SK-N-SH treated with all-trans-retinoic acid at 6 μM for 48 hours (cell line): Measurements from ENCODE around the gene ST6GALNAC4.
"Not testable (repeated sequence)": the region's sequence is repeated elsewhere in the genome, so short reads cannot be mapped to it uniquely, and the experiment has no call there.

Experiments used
- ATAC-seq: fragments of 200-7000 bp; cut with Tn5 transposase; 3 replicates; pipeline ENCODE4 v1.9.1; 2020; ENCODE audit warnings: mild to moderate bottlenecking, moderate library complexity
- BACH2 ChIP-seq: fragments of 250-450 bp; sonication (Bioruptor Pico); IDR thresholded peaks from 2 replicates; pipeline ENCODE4 v1.9.0; 2021; ENCODE audit warnings: mild to moderate bottlenecking, borderline replicate concordance
- CSDC2 ChIP-seq: fragments of 250-450 bp; sonication (Bioruptor Pico); IDR thresholded peaks from 2 replicates; pipeline ENCODE4 v1.5.0; 2020; ENCODE audit warnings: mild to moderate bottlenecking, moderate library complexity
- ESRRG ChIP-seq: fragments of 250-450 bp; sonication (Bioruptor Pico); IDR thresholded peaks from 2 replicates; pipeline ENCODE4 v1.6.1; 2021; ENCODE audit warnings: mild to moderate bottlenecking
- GLIS3 ChIP-seq: fragments of 250-450 bp; sonication (Bioruptor Pico); IDR thresholded peaks from 2 replicates; pipeline ENCODE4 v1.5.0; 2020; ENCODE audit warnings: mild to moderate bottlenecking, moderate library complexity
- ISL1 ChIP-seq: fragments of 250-450 bp; sonication (Bioruptor Pico); IDR thresholded peaks from 2 replicates; pipeline ENCODE4 v2.1.2; 2022; ENCODE audit warnings: mild to moderate bottlenecking, moderate library complexity
- OSR1 ChIP-seq: fragments of 250-450 bp; sonication (Bioruptor Pico); IDR thresholded peaks from 2 replicates; pipeline ENCODE4 v1.8.0; 2022; ENCODE audit warnings: moderate library complexity, mild to moderate bottlenecking, inconsistent platforms
- POU6F1 ChIP-seq: fragments of 250-450 bp; sonication (Bioruptor Pico); IDR thresholded peaks from 2 replicates; pipeline ENCODE4 v1.8.0; 2021; ENCODE audit warnings: low read depth, mild to moderate bottlenecking, moderate library complexity, borderline replicate concordance
- PPARA ChIP-seq: fragments of 250-450 bp; sonication (Bioruptor Pico); IDR thresholded peaks from 2 replicates; pipeline ENCODE4 v1.5.0; 2020; ENCODE audit warnings: mild to moderate bottlenecking, borderline replicate concordance
- RARB ChIP-seq: fragments of 250-450 bp; sonication (Bioruptor Pico); IDR thresholded peaks from 2 replicates; pipeline ENCODE4 v1.8.0; 2021; ENCODE audit warnings: mild to moderate bottlenecking, moderate library complexity
- SNAI2 ChIP-seq: fragments of 250-450 bp; sonication (Bioruptor Pico); IDR thresholded peaks from 2 replicates; pipeline ENCODE4 v1.5.0; 2020; ENCODE audit warnings: mild to moderate bottlenecking, moderate library complexity
- TCF4 ChIP-seq: fragments of 250-450 bp; sonication (Bioruptor Pico); IDR thresholded peaks from 2 replicates; pipeline ENCODE4 v1.8.0; 2021; ENCODE audit warnings: mild to moderate bottlenecking, moderate library complexity, borderline replicate concordance
- ZFP3 ChIP-seq: fragments of 250-450 bp; sonication (Bioruptor Pico); IDR thresholded peaks from 2 replicates; pipeline ENCODE4 v1.5.0; 2020; ENCODE audit warnings: mild to moderate bottlenecking, moderate library complexity
- ZFP30 ChIP-seq: fragments of 450-650 bp; formaldehyde crosslinking; IDR thresholded peaks from 2 replicates; pipeline ENCODE4 v1.5.0; 2022; ENCODE audit warnings: mild to moderate bottlenecking, moderate library complexity
- ZNF565 ChIP-seq: fragments of 450-650 bp; formaldehyde crosslinking; conservative IDR thresholded peaks from 2 replicates; pipeline ENCODE4 v1.5.0; 2020; ENCODE audit warnings: low read depth, mild to moderate bottlenecking, moderate library complexity
- ZNF70 ChIP-seq: fragments of 450-650 bp; formaldehyde crosslinking; IDR thresholded peaks from 2 replicates; pipeline ENCODE4 v1.5.0; 2020; ENCODE audit warnings: mild to moderate bottlenecking, moderate library complexity
- ZNF8 ChIP-seq: fragments of 450-650 bp; formaldehyde crosslinking; IDR thresholded peaks from 2 replicates; pipeline ENCODE4 v1.5.0; 2020; ENCODE audit warnings: mild to moderate bottlenecking, moderate library complexity
- TF ChIP-seq, protein P1 (sequence below): fragments of 250-450 bp; sonication (Bioruptor Pico); IDR thresholded peaks from 2 replicates; pipeline ENCODE4 v1.5.1; 2020; ENCODE audit warnings: low read depth, mild to moderate bottlenecking, moderate library complexity
- TF ChIP-seq, protein P2 (sequence below): fragments of 250-450 bp; sonication (Bioruptor Pico); IDR thresholded peaks from 2 replicates; pipeline ENCODE4 v1.8.0; 2020; ENCODE audit warnings: mild to moderate bottlenecking, moderate library complexity, borderline replicate concordance
- TF ChIP-seq, protein P3 (sequence below): fragments of 250-450 bp; sonication (Bioruptor Pico); IDR thresholded peaks from 2 replicates; pipeline ENCODE4 v1.5.1; 2021; ENCODE audit warnings: mild to moderate bottlenecking, moderate library complexity

ST6GALNAC4 gene

GRCh38 chr9:127884427-127884911 is 32.4 kb downstream of the ST6GALNAC4 start:
- TF ChIP-seq, protein P1, sequence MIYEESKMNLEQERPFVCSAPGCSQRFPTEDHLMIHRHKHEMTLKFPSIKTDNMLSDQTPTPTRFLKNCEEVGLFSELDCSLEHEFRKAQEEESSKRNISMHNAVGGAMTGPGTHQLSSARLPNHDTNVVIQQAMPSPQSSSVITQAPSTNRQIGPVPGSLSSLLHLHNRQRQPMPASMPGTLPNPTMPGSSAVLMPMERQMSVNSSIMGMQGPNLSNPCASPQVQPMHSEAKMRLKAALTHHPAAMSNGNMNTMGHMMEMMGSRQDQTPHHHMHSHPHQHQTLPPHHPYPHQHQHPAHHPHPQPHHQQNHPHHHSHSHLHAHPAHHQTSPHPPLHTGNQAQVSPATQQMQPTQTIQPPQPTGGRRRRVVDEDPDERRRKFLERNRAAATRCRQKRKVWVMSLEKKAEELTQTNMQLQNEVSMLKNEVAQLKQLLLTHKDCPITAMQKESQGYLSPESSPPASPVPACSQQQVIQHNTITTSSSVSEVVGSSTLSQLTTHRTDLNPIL (CRISPR knock-in tag): no peak
- TF ChIP-seq ZFP30: no peak
- no peak for TF ChIP-seq ZNF565 (CRISPR knock-in tag)
- no peak for TF ChIP-seq POU6F1 (CRISPR knock-in tag)
- TF ChIP-seq ESRRG (CRISPR knock-in tag): no peak
- TF ChIP-seq CSDC2 (CRISPR knock-in tag): no peak
- no peak for TF ChIP-seq PPARA (CRISPR knock-in tag)
- no peak for TF ChIP-seq SNAI2
- TF ChIP-seq ZNF8 (CRISPR knock-in tag): no peak
- no peak for TF ChIP-seq TCF4 (CRISPR knock-in tag)
- TF ChIP-seq ZNF70: no peak
- TF ChIP-seq, protein P2, sequence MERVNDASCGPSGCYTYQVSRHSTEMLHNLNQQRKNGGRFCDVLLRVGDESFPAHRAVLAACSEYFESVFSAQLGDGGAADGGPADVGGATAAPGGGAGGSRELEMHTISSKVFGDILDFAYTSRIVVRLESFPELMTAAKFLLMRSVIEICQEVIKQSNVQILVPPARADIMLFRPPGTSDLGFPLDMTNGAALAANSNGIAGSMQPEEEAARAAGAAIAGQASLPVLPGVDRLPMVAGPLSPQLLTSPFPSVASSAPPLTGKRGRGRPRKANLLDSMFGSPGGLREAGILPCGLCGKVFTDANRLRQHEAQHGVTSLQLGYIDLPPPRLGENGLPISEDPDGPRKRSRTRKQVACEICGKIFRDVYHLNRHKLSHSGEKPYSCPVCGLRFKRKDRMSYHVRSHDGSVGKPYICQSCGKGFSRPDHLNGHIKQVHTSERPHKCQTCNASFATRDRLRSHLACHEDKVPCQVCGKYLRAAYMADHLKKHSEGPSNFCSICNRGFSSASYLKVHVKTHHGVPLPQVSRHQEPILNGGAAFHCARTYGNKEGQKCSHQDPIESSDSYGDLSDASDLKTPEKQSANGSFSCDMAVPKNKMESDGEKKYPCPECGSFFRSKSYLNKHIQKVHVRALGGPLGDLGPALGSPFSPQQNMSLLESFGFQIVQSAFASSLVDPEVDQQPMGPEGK (CRISPR knock-in tag): no peak
- TF ChIP-seq ZFP3 (CRISPR knock-in tag): no peak
- TF ChIP-seq ISL1 (CRISPR knock-in tag): no peak
- TF ChIP-seq BACH2 (CRISPR knock-in tag): no peak
- peak; percentile 50 for ATAC-seq

GRCh38 chr9:127883959-127884358 is 32.9 kb downstream of the ST6GALNAC4 start:
- peak; percentile 70 for TF ChIP-seq ZFP3 (CRISPR knock-in tag)
- no peak for TF ChIP-seq PPARA (CRISPR knock-in tag)
- no peak for ATAC-seq

- not testable (repeated sequence) for ATAC-seq
These were observed 35.1 kb downstream of the ST6GALNAC4 start for GRCh38 chr9:127881715-127882114.

- no peak for ATAC-seq
- no peak for TF ChIP-seq TCF4 (CRISPR knock-in tag)
- TF ChIP-seq ZNF70: no peak
- TF ChIP-seq, protein P3, sequence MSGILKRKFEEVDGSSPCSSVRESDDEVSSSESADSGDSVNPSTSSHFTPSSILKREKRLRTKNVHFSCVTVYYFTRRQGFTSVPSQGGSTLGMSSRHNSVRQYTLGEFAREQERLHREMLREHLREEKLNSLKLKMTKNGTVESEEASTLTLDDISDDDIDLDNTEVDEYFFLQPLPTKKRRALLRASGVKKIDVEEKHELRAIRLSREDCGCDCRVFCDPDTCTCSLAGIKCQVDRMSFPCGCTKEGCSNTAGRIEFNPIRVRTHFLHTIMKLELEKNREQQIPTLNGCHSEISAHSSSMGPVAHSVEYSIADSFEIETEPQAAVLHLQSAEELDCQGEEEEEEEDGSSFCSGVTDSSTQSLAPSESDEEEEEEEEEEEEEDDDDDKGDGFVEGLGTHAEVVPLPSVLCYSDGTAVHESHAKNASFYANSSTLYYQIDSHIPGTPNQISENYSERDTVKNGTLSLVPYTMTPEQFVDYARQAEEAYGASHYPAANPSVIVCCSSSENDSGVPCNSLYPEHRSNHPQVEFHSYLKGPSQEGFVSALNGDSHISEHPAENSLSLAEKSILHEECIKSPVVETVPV: no peak
- no peak for TF ChIP-seq RARB (CRISPR knock-in tag)
- no peak for TF ChIP-seq GLIS3 (CRISPR knock-in tag)
- TF ChIP-seq, protein P1 (CRISPR knock-in tag): no peak
- no peak for TF ChIP-seq OSR1 (CRISPR knock-in tag)
- TF ChIP-seq BACH2 (CRISPR knock-in tag): no peak
These were observed 36.7 kb downstream of the ST6GALNAC4 start for GRCh38 chr9:127880143-127880542.
